Muscle layer of colon (tissue), 2 donors: ENCODE measurements around the gene ITGA2B.
"Not testable (repeated sequence)": the region's sequence is repeated elsewhere in the genome, so short reads cannot be mapped to it uniquely, and the experiment has no call there.

Experiments used
- H3K27ac ChIP-seq: one replicate; pipeline ENCODE4 v1.7.0; 2013; ENCODE audit warnings: low read depth, mild to moderate bottlenecking, low read length, moderate library complexity
- H3K27me3 ChIP-seq, 2 donors: one replicate each; pipeline ENCODE4 v1.7.0; 2013; ENCODE audit warnings: low read length in 2 of 2, mild to moderate bottlenecking in 2 of 2; ENCODE audit not compliant: insufficient read depth in 2 of 2, control insufficient read depth in 1 of 2
- H3K36me3 ChIP-seq: one replicate; pipeline ENCODE4 v1.7.0; 2013; ENCODE audit warnings: mild to moderate bottlenecking, low read length; ENCODE audit not compliant: insufficient read depth
- H3K4me1 ChIP-seq: one replicate; pipeline ENCODE4 v1.7.0; 2013; ENCODE audit warnings: mild to moderate bottlenecking, low read length; ENCODE audit not compliant: insufficient read depth
- H3K4me3 ChIP-seq, 2 donors: one replicate each; pipeline ENCODE4 v1.7.0; 2013; ENCODE audit warnings: low read length in 2 of 2, low read depth in 1 of 2, mild to moderate bottlenecking in 1 of 2, moderate library complexity in 1 of 2
- H3K9ac ChIP-seq: one replicate; pipeline ENCODE4 v1.7.0; 2013; ENCODE audit warnings: low read length
- H3K9me3 ChIP-seq: one replicate; pipeline ENCODE4 v1.7.0; 2013; ENCODE audit warnings: mild to moderate bottlenecking, low read length
- donor health status: abdominal sarcoma.
- donor health status: Adenocarcinoma of cecum.

ITGA2B gene

GRCh38 chr17:44348234-44348987, 41.0 kb downstream of the ITGA2B start:
- no peak overlapping the region for H3K9ac ChIP-seq
- no peaks in the 10 kb centered on the region for H3K27me3 ChIP-seq
- H3K4me3 ChIP-seq, result no peak overlapping the region
- H3K36me3 ChIP-seq, result peaks cover 28% of the 10 kb centered on the region
- peaks cover 16% of the 10 kb centered on the region for H3K4me1 ChIP-seq
- no peak overlapping the region for H3K27ac ChIP-seq
- no peaks in the 10 kb centered on the region for H3K9me3 ChIP-seq

GRCh38 chr17:44347206-44348055, 42.0 kb downstream of the ITGA2B start:
- H3K4me3 ChIP-seq, H3K27me3 ChIP-seq, H3K9ac ChIP-seq, H3K27ac ChIP-seq, H3K9me3 ChIP-seq: not testable (repeated sequence)
- peaks cover 18% of the 10 kb centered on the region for H3K36me3 ChIP-seq
- H3K4me1 ChIP-seq, result peaks cover 16% of the 10 kb centered on the region

- Histone ChIP-seq H3K4me1 (peaks cover 16% of the 10 kb centered on the region), H3K9me3 (no peaks in the 10 kb centered on the region), H3K9ac (peak overlapping the region; percentile 76), H3K27ac (peak overlapping the region; percentile 83), H3K27me3 (no peaks in the 10 kb centered on the region), H3K36me3 (peaks cover 17% of the 10 kb centered on the region), H3K4me3 (peak overlapping the region; percentile 77 to 99)
These were observed 43.2 kb downstream of the ITGA2B start for GRCh38 chr17:44346064-44346844.

- Histone ChIP-seq H3K4me1 (peaks cover 16% of the 10 kb centered on the region), H3K27me3 (no peaks in the 10 kb centered on the region), H3K9ac (peak overlapping the region; percentile 76), H3K27ac (peak overlapping the region; percentile 83), H3K9me3 (no peaks in the 10 kb centered on the region), H3K4me3 (peak overlapping the region; percentile 77 to 99), H3K36me3 (peaks cover 10% of the 10 kb centered on the region)
These were observed 43.9 kb downstream of the ITGA2B start for GRCh38 chr17:44345454-44346026.

DNA sequence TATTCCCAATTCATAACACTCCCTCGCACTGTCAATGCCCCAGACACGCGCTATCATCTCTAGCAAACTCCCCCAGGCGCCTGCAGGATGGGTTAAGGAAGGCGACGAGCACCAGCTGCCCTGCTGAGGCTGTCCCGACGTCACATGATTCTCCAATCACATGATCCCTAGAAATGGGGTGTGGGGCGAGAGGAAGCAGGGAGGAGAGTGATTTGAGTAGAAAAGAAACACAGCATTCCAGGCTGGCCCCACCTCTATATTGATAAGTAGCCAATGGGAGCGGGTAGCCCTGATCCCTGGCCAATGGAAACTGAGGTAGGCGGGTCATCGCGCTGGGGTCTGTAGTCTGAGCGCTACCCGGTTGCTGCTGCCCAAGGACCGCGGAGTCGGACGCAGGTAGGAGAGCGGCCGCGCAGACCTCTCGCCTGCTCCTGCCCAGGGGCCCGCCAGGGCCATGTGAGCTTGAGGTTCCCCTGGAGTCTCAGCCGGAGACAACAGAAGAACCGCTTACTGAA, 44.5 kb downstream of the ITGA2B start, which contains the start of gene GRN:
Gene GRN (plus strand): TSS at position 364 of the 515 bp plus-strand sequence. CDS start 3,863 bp downstream, outside the sequence.
- Histone ChIP-seq H3K9ac (peak within 1 kb of the TSS; percentile 76), H3K4me3 (peak within 1 kb of the TSS; percentile 77 to 99), H3K36me3 (peaks cover 7% of the 10 kb centered on the region), H3K27ac (peak within 1 kb of the TSS; percentile 83), H3K27me3 (no peaks in the 10 kb centered on the region), H3K4me1 (peaks cover 16% of the 10 kb centered on the region), H3K9me3 (no peaks in the 10 kb centered on the region)

GRCh38 chr17:44343510-44344209, 45.8 kb downstream of the ITGA2B start:
- peaks cover 16% of the 10 kb centered on the region for H3K4me1 ChIP-seq
- no peak overlapping the region for H3K27ac ChIP-seq
- H3K27me3 ChIP-seq, result no peaks in the 10 kb centered on the region
- H3K9ac ChIP-seq, result no peak overlapping the region
- H3K9me3 ChIP-seq, result no peaks in the 10 kb centered on the region
- no peaks in the 10 kb centered on the region for H3K36me3 ChIP-seq
- H3K4me3 ChIP-seq, result no peak overlapping the region

DNA sequence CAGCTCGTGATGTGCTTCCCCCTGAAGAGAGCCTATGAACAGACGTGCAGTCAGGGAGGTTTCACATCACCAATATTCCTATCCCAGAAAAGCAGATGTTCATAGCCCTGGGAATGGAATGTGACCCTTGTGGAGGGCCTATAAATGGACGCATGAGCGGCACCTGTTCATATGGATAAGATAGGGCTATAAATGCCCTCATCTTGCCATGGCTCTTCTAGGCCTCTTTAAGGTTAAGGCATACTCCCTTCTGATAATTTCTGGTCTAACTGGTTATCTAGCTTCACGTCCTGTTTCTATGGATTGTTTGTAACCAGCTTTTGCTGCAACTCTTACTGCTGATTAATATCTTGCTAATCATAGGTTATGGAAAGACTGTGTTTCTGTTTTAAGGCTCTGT, 48.9 kb downstream of the ITGA2B start:
- not testable (repeated sequence) for H3K4me3 ChIP-seq, H3K36me3 ChIP-seq, H3K27me3 ChIP-seq, H3K9ac ChIP-seq, H3K4me1 ChIP-seq, H3K9me3 ChIP-seq, H3K27ac ChIP-seq

- Histone ChIP-seq H3K4me3 (no peak overlapping the region), H3K36me3 (no peaks in the 10 kb centered on the region), H3K4me1 (no peaks in the 10 kb centered on the region), H3K9ac (no peak overlapping the region), H3K27me3 (no peaks in the 10 kb centered on the region), H3K9me3 (no peaks in the 10 kb centered on the region), H3K27ac (no peak overlapping the region)
These were observed 50.7 kb downstream of the ITGA2B start for GRCh38 chr17:44338702-44339101.

DNA sequence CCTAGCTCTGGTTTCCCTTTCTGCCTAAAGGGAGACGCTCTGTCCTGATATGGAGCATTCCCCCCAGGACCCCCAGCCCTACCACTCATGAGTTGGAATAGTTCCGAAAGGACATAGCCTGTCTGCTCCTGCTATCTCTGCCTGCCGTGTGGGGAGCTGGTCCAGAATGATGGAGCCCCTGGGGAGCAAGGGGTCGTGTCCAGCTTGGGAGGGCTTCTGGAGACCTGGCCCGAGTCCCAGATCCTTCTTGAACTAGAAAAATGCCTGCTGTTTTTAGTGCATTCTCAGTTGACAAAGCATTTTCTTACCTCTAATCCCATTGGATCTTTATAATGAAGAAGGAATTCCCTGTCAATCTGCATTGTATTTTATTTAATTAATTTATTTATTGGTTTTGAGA, 53.5 kb downstream of the ITGA2B start:
- H3K4me3 ChIP-seq, result no peak overlapping the region
- H3K4me1 ChIP-seq, result peaks cover 4% of the 10 kb centered on the region
- no peaks in the 10 kb centered on the region for H3K36me3 ChIP-seq
- H3K9ac ChIP-seq, result no peak overlapping the region
- H3K9me3 ChIP-seq, result no peaks in the 10 kb centered on the region
- no peaks in the 10 kb centered on the region for H3K27me3 ChIP-seq
- H3K27ac ChIP-seq, result no peak overlapping the region

- H3K4me3 ChIP-seq, result no peak overlapping the region
- H3K9me3 ChIP-seq, result no peaks in the 10 kb centered on the region
- no peak overlapping the region for H3K27ac ChIP-seq
- H3K36me3 ChIP-seq, result no peaks in the 10 kb centered on the region
- H3K9ac ChIP-seq, result no peak overlapping the region
- H3K27me3 ChIP-seq, result no peaks in the 10 kb centered on the region
- H3K4me1 ChIP-seq, result peaks cover 5% of the 10 kb centered on the region
These were observed 53.9 kb downstream of the ITGA2B start for GRCh38 chr17:44335564-44335963.
